ENCODE measurements around the gene ZCCHC13. TPM values are rescaled to one million over a fixed set of nuclear protein-coding genes. Genes with fewer than 3 reads are reported as not detected.

The ZCCHC13 gene
- total RNA-seq, 1 experiment from 2014 or later, result not detected

Other genes starting within 250 kb of the ZCCHC13 start
- gene SLC16A2, start 117.3 kb downstream of the ZCCHC13 start, total RNA-seq (2014; rRNA removed; shearing (Covaris generic); ENCODE audit: low replicate concordance), result 0.14 and 0.70 TPM in 2 replicates

Measured in Caki2 (cell line).